Measurements from ENCODE around the gene CELF2.

DNA sequence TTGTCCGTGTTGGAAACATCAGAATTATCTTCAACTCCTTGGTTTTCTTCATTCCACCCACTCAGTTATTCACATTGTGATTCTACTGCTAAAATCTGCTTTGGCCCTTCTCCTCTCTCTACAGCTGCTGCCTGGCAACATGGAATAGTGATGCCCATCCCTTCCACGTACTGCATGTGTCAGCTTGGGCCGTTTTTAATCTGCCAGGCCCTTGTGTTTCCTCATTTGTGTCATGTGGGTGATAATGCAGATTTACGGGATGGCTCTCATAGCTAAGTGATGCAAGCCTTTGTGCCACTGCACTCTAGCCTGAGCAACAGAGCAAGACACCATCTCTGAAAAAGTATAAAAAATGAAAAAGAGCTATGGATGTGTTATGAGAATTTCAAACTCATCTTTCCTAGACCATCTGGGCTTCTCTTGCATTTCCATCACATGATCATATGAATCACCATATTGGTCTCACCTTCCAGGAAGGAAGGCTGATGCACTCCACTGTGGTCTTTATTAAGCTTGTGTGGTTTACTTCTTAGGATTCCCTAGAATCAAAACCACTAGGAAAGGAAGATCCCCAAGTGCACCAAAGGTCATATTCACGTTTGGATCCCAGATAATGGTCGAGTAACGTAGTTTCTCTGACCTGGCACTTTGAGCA lies 20.6 kb upstream of the CELF2 start:
- TF ChIP-seq CTCF (IDR thresholded peaks at IDR 0.05 in 4 of 5, conservative IDR thresholded peaks at IDR 0.05 in 1 of 5) (no peak), POLR2A (IDR thresholded peaks at IDR 0.05) (no peak)
